HCT116 (cell line): ENCODE data around the gene IPO8. TPM values are rescaled to one million over a fixed set of nuclear protein-coding genes. Genes with fewer than 3 reads are reported as not detected.
"Not testable (repeated sequence)": the region's sequence is repeated elsewhere in the genome, so short reads cannot be mapped to it uniquely, and the experiment has no call there.

Experiments
- ATAC-seq: fragments of 200-7000 bp; cut with Tn5 transposase; 2 replicates; pipeline ENCODE4 v1.9.1; 2020; ENCODE audit warnings: mild to moderate bottlenecking, moderate library complexity
- BruUV-seq: library from RNA; stranded (reverse); fragments of 400-500 nt; replicated peaks from 2 replicates; lab custom pipeline; 2021; lab: Mats Ljungman, UMichigan
- CTCF ChIA-PET: fragments of 300-600 bp; sonication (Branson Sonifier 250); formaldehyde crosslinking; loops from one replicate; lab custom pipeline; 2021; ENCODE audit warnings: antibody characterized with exemption; lab: Charles Lee
- POLR2A ChIA-PET: fragments of 300-600, 350-600 bp; sonication (Branson Sonifier 250); formaldehyde crosslinking; loops from one replicate; lab custom pipeline; 2021; ENCODE audit warnings: antibody characterized with exemption; lab: Charles Lee
- RAD21 ChIA-PET, 2 experiments: fragments of 300-600 bp; sonication (Branson Sonifier 250); formaldehyde crosslinking; loops; one replicate each; lab custom pipeline; 2023; ENCODE audit warnings: low total read pairs in 2 of 2; ENCODE audit not compliant: uncharacterized antibody in 2 of 2, unreplicated experiment in 2 of 2, low non-redundant PET in 1 of 2; lab: Charles Lee
- DNase-seq: peaks from one replicate; pipeline ENCODE4 v3.0.0-alpha.2; 2010; ENCODE audit warnings: low read depth, low spot score
- H2AFZ ChIP-seq: fragments of 200-600 bp; shearing (Covaris generic), sonication (generic); 2 replicates; pipeline ENCODE4 v1.6.1; 2017; ENCODE audit warnings: low read depth, mixed run types, mixed read lengths, antibody characterized with exemption, low read length; ENCODE audit not compliant: poor library complexity, severe bottlenecking
- H3K27ac ChIP-seq: 2 replicates; pipeline ENCODE4 v1.5.1; 2012; ENCODE audit warnings: low read depth, low read length
- H3K27me3 ChIP-seq: fragments of 200-600 bp; sonication (generic); 2 replicates; pipeline ENCODE4 v1.6.1; 2016; ENCODE audit warnings: mixed run types, low read length, mixed read lengths; ENCODE audit not compliant: insufficient read depth
- H3K36me3 ChIP-seq, 2 experiments: fragments of 200-500 bp in 1 of 2; fragments of 200-600 bp in 1 of 2; sonication (Bioruptor generic) in 1 of 2; sonication (generic) in 1 of 2; 2 replicates each; pipeline versions ENCODE4 v1.5.1 to v1.6.1; 2014 to 2016; ENCODE audit warnings: low read length in 2 of 2, inconsistent platforms in 1 of 2, mixed read lengths in 1 of 2, mixed run types in 1 of 2; ENCODE audit not compliant: insufficient read depth in 2 of 2, control insufficient read depth in 1 of 2
- H3K4me1 ChIP-seq, 2 experiments: fragments of 200-600 bp in 1 of 2; sonication (generic) in 1 of 2; 2 replicates each; pipeline versions ENCODE4 v1.5.1 to v1.6.1; 2012 to 2017; ENCODE audit warnings: low read length in 2 of 2, inconsistent platforms in 1 of 2, mild to moderate bottlenecking in 1 of 2, mixed read lengths in 1 of 2, mixed run types in 1 of 2, moderate library complexity in 1 of 2; ENCODE audit not compliant: insufficient read depth in 2 of 2, control insufficient read depth in 1 of 2
- H3K4me2 ChIP-seq: fragments of 200-600 bp; sonication (generic); 2 replicates; pipeline ENCODE4 v1.6.1; 2017; ENCODE audit warnings: mixed run types, low read length, mixed read lengths
- H3K4me3 ChIP-seq, 2 experiments: fragments of 200-600 bp in 1 of 2; sonication (generic) in 1 of 2; replicated peaks in 1 of 2; 2 replicates each; pipeline ENCODE4 v1.5.1; 2011 to 2016; ENCODE audit warnings: low read length in 2 of 2, control low read depth in 1 of 2, low read depth in 1 of 2, mild to moderate bottlenecking in 1 of 2, mixed read lengths in 1 of 2, mixed run types in 1 of 2
- H3K79me2 ChIP-seq: fragments of 200-600 bp; sonication (generic); 2 replicates; pipeline ENCODE4 v1.6.1; 2017; ENCODE audit warnings: mild to moderate bottlenecking, mixed run types, low read length, moderate library complexity, mixed read lengths; ENCODE audit not compliant: insufficient read depth
- H3K9ac ChIP-seq: fragments of 200-600 bp; sonication (generic); 2 replicates; pipeline ENCODE4 v1.6.1; 2016; ENCODE audit warnings: low read length, mixed read lengths
- H3K9me2 ChIP-seq: fragments of 200-600 bp; sonication (generic), shearing (Covaris generic); 2 replicates; pipeline ENCODE4 v1.6.1; 2017; ENCODE audit warnings: mixed run types, mild to moderate bottlenecking, moderate library complexity; ENCODE audit not compliant: insufficient read depth
- H3K9me3 ChIP-seq, 2 experiments: fragments of 200-500 bp in 1 of 2; fragments of 200-600 bp in 1 of 2; sonication (Bioruptor generic) in 1 of 2; sonication (generic) in 1 of 2; 2 replicates each; pipeline ENCODE4 v1.6.1; 2014 to 2017; ENCODE audit warnings: low read length in 2 of 2, mixed read lengths in 2 of 2, inconsistent platforms in 1 of 2, low read depth in 1 of 2, mild to moderate bottlenecking in 1 of 2, mixed run types in 1 of 2, moderate library complexity in 1 of 2; ENCODE audit not compliant: control insufficient read depth in 1 of 2, insufficient read depth in 1 of 2
- H4K20me1 ChIP-seq: fragments of 200-600 bp; sonication (generic), shearing (Covaris generic); 2 replicates; pipeline ENCODE4 v1.6.1; 2017; ENCODE audit warnings: mixed run types, mild to moderate bottlenecking, moderate library complexity; ENCODE audit not compliant: insufficient read depth
- EZH2 ChIP-seq: fragments of 200-600 bp; sonication (generic); IDR thresholded peaks from 2 replicates; pipeline ENCODE4 v1.6.1; 2017; ENCODE audit warnings: antibody characterized with exemption, mixed run types
- FOSL1 ChIP-seq: IDR thresholded peaks from 2 replicates; pipeline ENCODE4 v1.6.1; 2012; ENCODE audit warnings: low read depth
- JUND ChIP-seq: IDR thresholded peaks from 2 replicates; pipeline ENCODE4 v1.6.1; 2012
- POLR2AphosphoS5 ChIP-seq: IDR thresholded peaks from 2 replicates; pipeline ENCODE4 v1.6.1; 2011; ENCODE audit warnings: mild to moderate bottlenecking, low read depth, low read length, moderate library complexity
- ZNF274 ChIP-seq: fragments of 200-500 bp; sonication (Bioruptor generic); IDR thresholded peaks from 2 replicates; pipeline ENCODE4 v1.6.1; 2014; ENCODE audit warnings: mild to moderate bottlenecking, low read depth, low read length, inconsistent platforms
- intact Hi-C: fragments of 100-400 bp; cut with micrococcal nuclease; formaldehyde crosslinking; loops from 2 replicates; pipeline ENCODE4 v1.10.0; 2022
- total RNA-seq: library from RNA; stranded (reverse); gene quantifications from one replicate; pipeline ENCODE4 v1.2.1, GENCODE V29; 2021; ENCODE audit not compliant: unreplicated experiment
- TF ChIP-seq, protein P1 (sequence below): IDR thresholded peaks from 2 replicates; pipeline ENCODE4 v1.6.1; 2012

IPO8 gene
- total RNA-seq, 1 experiment from 2014 or later, result 41.4 TPM

- ATAC-seq, H3K9me3 ChIP-seq, H3K4me2 ChIP-seq, H3K27me3 ChIP-seq, H3K79me2 ChIP-seq, H3K27ac ChIP-seq, H4K20me1 ChIP-seq, H3K9ac ChIP-seq, H3K9me2 ChIP-seq, DNase-seq, BruUV-seq, intact Hi-C loops, H3K4me1 ChIP-seq, H2AFZ ChIP-seq, H3K4me3 ChIP-seq, POLR2A ChIA-PET, RAD21 ChIA-PET, CTCF ChIA-PET, H3K36me3 ChIP-seq: not testable (repeated sequence)
Measured at GRCh38 chr12:30588572-30588971, 107.1 kb downstream of the IPO8 start.

DNA sequence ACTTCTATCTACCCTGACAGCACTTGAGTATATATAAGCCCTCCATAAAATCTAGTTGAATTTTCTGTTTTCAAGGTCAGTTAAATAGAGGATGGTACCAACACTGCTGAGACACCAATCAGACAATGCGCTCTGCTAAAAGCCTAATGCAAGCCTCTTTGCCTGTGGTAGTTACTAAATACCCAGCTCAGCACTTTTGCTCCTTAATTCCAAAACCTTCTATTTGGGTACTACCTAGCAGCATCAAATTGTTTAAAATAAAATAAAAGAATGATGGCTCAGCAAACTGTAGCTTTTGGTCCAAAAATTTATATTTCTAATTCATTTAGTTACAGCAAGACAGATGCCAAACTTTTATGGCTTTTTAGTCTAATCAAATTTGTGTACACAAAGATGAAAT, 107.9 kb downstream of the IPO8 start:
- ChIA-PET RAD21 (no interaction called here), POLR2A (no interaction called here), CTCF (no interaction called here)
- Histone ChIP-seq H3K79me2 (no peaks in the 10 kb centered on the region), H3K4me3 (no peak overlapping the region), H3K4me2 (no peak overlapping the region), H2AFZ (no peak overlapping the region), H3K9me3 (no peaks in the 10 kb centered on the region), H3K36me3 (no peaks in the 10 kb centered on the region), H3K4me1 (no peaks in the 10 kb centered on the region), H4K20me1 (no peaks in the 10 kb centered on the region), H3K9ac (no peak overlapping the region), H3K9me2 (no peaks in the 10 kb centered on the region), H3K27ac (no peak overlapping the region), H3K27me3 (no peaks in the 10 kb centered on the region)
- intact Hi-C loops, result no loop called here
- DNase-seq, result no peak
- TF ChIP-seq FOSL1, result no peak
- TF ChIP-seq, protein P1, sequence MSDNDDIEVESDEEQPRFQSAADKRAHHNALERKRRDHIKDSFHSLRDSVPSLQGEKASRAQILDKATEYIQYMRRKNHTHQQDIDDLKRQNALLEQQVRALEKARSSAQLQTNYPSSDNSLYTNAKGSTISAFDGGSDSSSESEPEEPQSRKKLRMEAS, result no peak
- no peak for TF ChIP-seq POLR2AphosphoS5
- TF ChIP-seq JUND, result no peak
- TF ChIP-seq EZH2, result no peak
- TF ChIP-seq ZNF274, result no peak
- ATAC-seq, result no peak
- BruUV-seq, result no TSS peak
